NT2/D1 (cell line): ENCODE results near the gene TSHR.

Experiments used
- SUZ12 ChIP-seq: IDR thresholded peaks from 2 replicates; pipeline ENCODE4 v1.6.1; 2011; ENCODE audit not compliant: insufficient read length, insufficient read depth; ENCODE audit errors: extremely low read depth
- YY1 ChIP-seq: IDR thresholded peaks from 2 replicates; pipeline ENCODE4 v1.6.1; 2011; ENCODE audit not compliant: insufficient read length, insufficient read depth
- ZNF274 ChIP-seq: IDR thresholded peaks from 2 replicates; pipeline ENCODE4 v1.6.1; 2011; ENCODE audit warnings: mild to moderate bottlenecking, low read depth, low read length

DNA sequence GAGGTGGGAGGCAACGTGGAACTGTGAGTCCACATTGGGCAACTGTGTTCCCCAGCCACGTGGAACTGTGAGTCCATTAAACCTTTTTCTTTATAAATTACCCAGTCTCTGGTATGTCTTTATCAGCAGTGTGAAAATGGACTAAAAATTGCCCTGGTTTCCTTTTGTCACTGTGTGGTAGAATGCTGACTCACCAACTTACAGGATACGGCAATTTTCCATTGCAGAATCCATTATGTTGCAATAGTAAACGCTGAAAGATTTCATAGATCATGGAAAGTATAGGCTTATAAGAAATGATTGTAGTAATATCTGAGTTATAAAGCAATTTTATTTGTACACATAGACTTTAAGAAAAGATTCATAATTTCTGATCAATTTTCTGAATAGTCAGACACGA lies 172.4 kb downstream of the TSHR start:
- no peak for TF ChIP-seq ZNF274
- TF ChIP-seq YY1: no peak
- no peak for TF ChIP-seq SUZ12
